D721Med (cell line): ENCODE results near the gene ANO1.
A peak's percentile ranks its signal among the peaks of the same experiment; 100 is the strongest.

Source experiments
- DNase-seq: peaks from one replicate; pipeline ENCODE4 v3.0.0; 2011; ENCODE audit warnings: low spot score; ENCODE audit not compliant: insufficient read length
- FAIRE-seq: peaks from 2 replicates; lab custom pipeline; 2011; peaks lifted over from hg19 to GRCh38; lab: Jason Lieb, UNC
- CTCF ChIP-seq: IDR thresholded peaks from 2 replicates; pipeline ENCODE4 v1.5.1; 2012; ENCODE audit warnings: mild to moderate bottlenecking, control low read depth; ENCODE audit not compliant: insufficient read depth; ENCODE audit errors: missing control alignments

ANO1 gene

GRCh38 chr11:70135625-70136059 lies 57.5 kb downstream of the ANO1 start:
- no peak for FAIRE-seq
- TF ChIP-seq CTCF: no peak
- no peak for DNase-seq

GRCh38 chr11:70137383-70137782 lies 59.3 kb downstream of the ANO1 start:
- DNase-seq (no peak), FAIRE-seq (no peak)
- TF ChIP-seq CTCF: no peak

- no peak for FAIRE-seq
- no peak for TF ChIP-seq CTCF
- no peak for DNase-seq
Observed at GRCh38 chr11:70138403-70138802, 60.3 kb downstream of the ANO1 start.

- FAIRE-seq: no peak
- TF ChIP-seq CTCF: no peak
- no peak for DNase-seq
Observed at GRCh38 chr11:70139785-70140410, 61.8 kb downstream of the ANO1 start.

- FAIRE-seq (no peak), DNase-seq (no peak)
- TF ChIP-seq CTCF: no peak
Observed at GRCh38 chr11:70140711-70141485, 62.8 kb downstream of the ANO1 start.

GRCh38 chr11:70141486-70142220 lies 63.5 kb downstream of the ANO1 start:
- FAIRE-seq: no peak
- peak; percentile 41 for DNase-seq
- no peak for TF ChIP-seq CTCF
